ENCODE measurements around the gene TMC6. TPM values are rescaled to one million over a fixed set of nuclear protein-coding genes. Genes with fewer than 3 reads are reported as not detected.

The TMC6 gene
- total RNA-seq, 1 donor from 2014 or later = 251 TPM

Other genes with a start within 250 kb of the TMC6 start
- 16.0 and 16.6 TPM in 2 replicates for gene TNRC6C, start 170.1 kb downstream of the TMC6 start, total RNA-seq
- gene TMC8, start 2.0 kb upstream of the TMC6 start, total RNA-seq = 231 and 234 TPM in 2 replicates
- not detected in 2 replicates for gene C17orf99, start 17.6 kb upstream of the TMC6 start, total RNA-seq
- 123 and 125 TPM in 2 replicates for gene SYNGR2, start 39.8 kb upstream of the TMC6 start, total RNA-seq
- 66.7 and 69.0 TPM in 2 replicates for gene TK1, start 58.3 kb upstream of the TMC6 start, total RNA-seq
- gene AFMID, start 58.6 kb upstream of the TMC6 start, total RNA-seq = 31.0 and 33.4 TPM in 2 replicates
- 38.7 and 40.6 TPM in 2 replicates for gene BIRC5, start 85.5 kb upstream of the TMC6 start, total RNA-seq
- gene TMEM235, start 102.9 kb upstream of the TMC6 start, total RNA-seq = not detected in 2 replicates
- 78.3 and 81.5 TPM in 2 replicates for gene SOCS3, start 231.3 kb upstream of the TMC6 start, total RNA-seq
- 65.6 and 67.8 TPM in 2 replicates for gene PGS1, start 249.9 kb upstream of the TMC6 start, total RNA-seq